NCI-H2227 (cell line): ENCODE results near the gene NOL9.

Experiments used
- DNase-seq: peaks from one replicate; lab custom pipeline; 2025; ENCODE audit not compliant: unreplicated experiment; lab: John Stamatoyannopoulos, UW

The NOL9 gene

DNA sequence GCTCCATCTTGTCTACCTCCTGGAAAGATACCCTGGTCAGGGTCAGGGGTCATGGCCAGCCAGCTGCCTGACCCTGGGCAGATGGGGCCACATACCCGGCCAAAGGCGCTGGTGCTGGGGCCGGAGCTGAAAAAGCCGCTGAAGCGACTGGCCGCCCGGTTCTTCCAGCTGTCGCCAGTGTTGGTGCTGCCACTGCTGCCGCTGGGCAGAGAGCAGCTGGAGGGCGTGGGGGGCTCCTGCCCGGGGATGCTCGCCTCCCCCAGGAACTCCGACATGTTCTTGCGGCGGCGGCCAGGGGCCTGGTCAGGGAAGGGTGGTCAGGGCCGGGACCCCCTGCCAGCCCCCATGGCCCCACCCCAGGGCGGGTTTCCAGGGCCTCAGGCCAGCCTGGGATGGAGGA, 81.2 kb downstream of the NOL9 start:
- no peak for DNase-seq

GRCh38 chr1:6472391-6472790, 81.9 kb downstream of the NOL9 start:
- no peak for DNase-seq

GRCh38 chr1:6471970-6472368, 82.3 kb downstream of the NOL9 start:
- DNase-seq = no peak
